T-cell (primary cell): ENCODE measurements around the gene UPK3A. TPM values are rescaled to one million over a fixed set of nuclear protein-coding genes. Genes with fewer than 3 reads are reported as not detected.

Experiments
- ATAC-seq, 4 experiments: fragments of 200-7000 bp in 3 of 4; fragments of 150-1000 bp in 1 of 4; cut with Tn5 transposase; replicated peaks in 1 of 4; 1 replicate in 3 of 4; 2 replicates in 1 of 4; pipeline ENCODE4 v1.10.0; 2021; ENCODE audit warnings: moderate library complexity in 3 of 4, mild to moderate bottlenecking in 2 of 4, moderate number of reproducible peaks in 1 of 4
- CTCF ChIA-PET, 2 donors: fragments of 300-600 bp; sonication (Branson Sonifier 250); formaldehyde crosslinking; loops; one replicate each; lab custom pipeline; 2022; ENCODE audit warnings: antibody characterized with exemption in 2 of 2; lab: Charles Lee
- POLR2A ChIA-PET, 2 donors: fragments of 300-600 bp; sonication (Branson Sonifier 250); formaldehyde crosslinking; loops; one replicate each; lab custom pipeline; 2022; ENCODE audit warnings: antibody characterized with exemption in 2 of 2; lab: Charles Lee
- DNase-seq, 35 experiments: peaks; one replicate each; pipeline versions ENCODE4 v3.0.0 to v3.0.0-alpha.2; 2013 to 2023
- H3K27ac ChIP-seq: one replicate; pipeline ENCODE4 v1.5.1; 2013; ENCODE audit warnings: low read length
- H3K27me3 ChIP-seq, 2 experiments: replicated peaks in 1 of 2; 1 replicate in 1 of 2; 2 replicates in 1 of 2; pipeline versions ENCODE4 v1.6.1 to v1.7.0; 2013; ENCODE audit warnings: low read length in 1 of 2, mixed read lengths in 1 of 2; ENCODE audit not compliant: control insufficient read depth in 2 of 2, insufficient read depth in 2 of 2; ENCODE audit errors: extremely low read depth in 1 of 2
- H3K36me3 ChIP-seq, 2 donors: 1 replicate in 1 of 2; 2 replicates in 1 of 2; pipeline versions ENCODE4 v1.6.1 to v1.7.0; 2013; ENCODE audit warnings: low read length in 1 of 2; ENCODE audit not compliant: control insufficient read depth in 2 of 2, insufficient read depth in 1 of 2; ENCODE audit errors: extremely low read depth in 1 of 2
- H3K4me1 ChIP-seq, 2 experiments: 1 replicate in 1 of 2; 2 replicates in 1 of 2; pipeline versions ENCODE4 v1.6.1 to v1.7.0; 2013; ENCODE audit warnings: low read length in 2 of 2, mixed read lengths in 1 of 2; ENCODE audit not compliant: insufficient read depth in 2 of 2, control insufficient read depth in 1 of 2; ENCODE audit errors: extremely low read depth in 1 of 2
- H3K4me3 ChIP-seq, 2 donors: 1 replicate in 1 of 2; 2 replicates in 1 of 2; pipeline versions ENCODE4 v1.5.1 to v1.7.0; 2013; ENCODE audit warnings: mild to moderate bottlenecking in 2 of 2, low read length in 1 of 2, moderate library complexity in 1 of 2; ENCODE audit not compliant: control insufficient read depth in 1 of 2; ENCODE audit errors: extremely low read depth in 1 of 2
- H3K9me3 ChIP-seq: 2 replicates; pipeline ENCODE4 v1.7.0; 2013
- H3K27ac Mint-ChIP-seq, 2 donors: one replicate each; pipeline ENCODE4 v1.8.0; 2020 to 2021; ENCODE audit warnings: mild to moderate bottlenecking in 2 of 2, mixed read lengths in 2 of 2
- H3K27me3 Mint-ChIP-seq, 2 donors: one replicate each; pipeline ENCODE4 v1.8.0; 2021 to 2022; ENCODE audit warnings: mixed read lengths in 2 of 2
- H3K36me3 Mint-ChIP-seq: one replicate; pipeline ENCODE4 v1.8.0; 2021; ENCODE audit warnings: mixed read lengths
- H3K4me1 Mint-ChIP-seq, 3 donors: one replicate each; pipeline ENCODE4 v1.8.0; 2020 to 2022; ENCODE audit warnings: mixed read lengths in 3 of 3, mild to moderate bottlenecking in 1 of 3
- H3K4me3 Mint-ChIP-seq, 3 donors: one replicate each; pipeline ENCODE4 v1.8.0; 2020 to 2022; ENCODE audit warnings: mild to moderate bottlenecking in 3 of 3, mixed read lengths in 3 of 3, moderate library complexity in 3 of 3
- H3K9me3 Mint-ChIP-seq, 3 donors: one replicate each; pipeline ENCODE4 v1.8.0; 2020 to 2022; ENCODE audit warnings: mixed read lengths in 3 of 3
- WGBS: methylation state at CpG from one replicate; pipeline ENCODE4 v1.1.5; 2013; ENCODE audit warnings: missing lambda C conversion rate; ENCODE audit not compliant: insufficient coverage; 5-methylcytosine and 5-hydroxymethylcytosine counted together
- total RNA-seq, 35 experiments: library from RNA in 6 of 35; stranded (reverse) in 6 of 35; fragments of 120-200 nt in 1 of 35; gene quantifications; one replicate each; pipeline versions ENCODE4 v1.2.1 to v1.2.4 and lab custom pipeline; 2013 to 2026

The UPK3A gene
- total RNA-seq, 5 donors from 2014 or later (not counting 1 experiment from before 2014, with no cell fraction given): not detected

GRCh38 chr22:45246060-45246985 is 38.4 kb upstream of the UPK3A start:
- H3K4me3 ChIP-seq: no peak overlapping the region
- peaks cover 0 to 32% of the 10 kb centered on the region in 2 experiments for H3K4me1 ChIP-seq
- 93% methylated on average over 11 of the region's 13 CpGs for WGBS
- ChIA-PET POLR2A (no interaction called here), CTCF (interaction anchor here (0.6 to 0.8 kb wide), 4 partner anchors 21 to 723 kb away, joined by 3 to 12 read pairs (median 4); no protein-coding TSS in a partner anchor)
- ATAC-seq: peak in 2 of 4 experiments; percentile 20 to 29
- H3K4me3 Mint-ChIP-seq: peak overlapping the region in 1 of 3 donors; percentile 35
- H3K9me3 ChIP-seq: no peaks in the 10 kb centered on the region
- no peaks in the 10 kb centered on the region for H3K27me3 ChIP-seq
- H3K27ac ChIP-seq: peak overlapping the region; percentile 47
- no peaks in the 10 kb centered on the region for H3K36me3 Mint-ChIP-seq
- H3K27me3 Mint-ChIP-seq: no peaks in the 10 kb centered on the region
- H3K9me3 Mint-ChIP-seq: no peaks in the 10 kb centered on the region
- no peak for DNase-seq
- no peaks in the 10 kb centered on the region for H3K36me3 ChIP-seq
- peak overlapping the region; percentile 87 to 91 for H3K27ac Mint-ChIP-seq
- H3K4me1 Mint-ChIP-seq: peaks cover 18 to 38% (median 21%) of the 10 kb centered on the region in 3 donors

- H3K4me1 Mint-ChIP-seq: peaks cover 9 to 34% (median 16%) of the 10 kb centered on the region in 3 donors
- H3K27ac ChIP-seq: no peak overlapping the region
- H3K27me3 ChIP-seq: no peaks in the 10 kb centered on the region
- no peaks in the 10 kb centered on the region for H3K36me3 Mint-ChIP-seq
- H3K36me3 ChIP-seq: no peaks in the 10 kb centered on the region
- peaks cover 0 to 34% of the 10 kb centered on the region in 2 experiments for H3K4me1 ChIP-seq
- ChIA-PET CTCF (interaction anchor here in 1 of 2 donors (0.6 kb wide), 1 partner anchor 17 kb away, joined by 3 read pairs; no protein-coding TSS in a partner anchor), POLR2A (no interaction called here)
- ATAC-seq (peak in 1 of 4 experiments; percentile 34), DNase-seq (peak in 1 of 35 experiments; percentile 24)
- peak overlapping the region; percentile 48 to 65 for H3K27ac Mint-ChIP-seq
- H3K9me3 ChIP-seq: no peaks in the 10 kb centered on the region
- H3K9me3 Mint-ChIP-seq: no peaks in the 10 kb centered on the region
- peak overlapping the region in 1 of 3 donors; percentile 28 for H3K4me3 Mint-ChIP-seq
- no peak overlapping the region for H3K4me3 ChIP-seq
- no peaks in the 10 kb centered on the region for H3K27me3 Mint-ChIP-seq
- WGBS: 60% methylated on average over 1 of the region's 8 CpGs
These were observed 35.8 kb upstream of the UPK3A start for GRCh38 chr22:45248832-45249561.

GRCh38 chr22:45251825-45252224 is 32.9 kb upstream of the UPK3A start:
- ATAC-seq (peak in 1 of 4 experiments; percentile 35), DNase-seq (no peak)
- no peak overlapping the region for H3K4me3 ChIP-seq
- Mint-ChIP-seq H3K4me1 (peaks cover under 1 to 25% (median 11%) of the 10 kb centered on the region in 3 donors), H3K27ac (no peak overlapping the region), H3K9me3 (no peaks in the 10 kb centered on the region), H3K4me3 (no peak overlapping the region), H3K27me3 (no peaks in the 10 kb centered on the region), H3K36me3 (no peaks in the 10 kb centered on the region)
- no peak overlapping the region for H3K27ac ChIP-seq
- ChIA-PET POLR2A (no interaction called here), CTCF (no interaction called here)
- H3K4me1 ChIP-seq: peaks cover 0 to 45% of the 10 kb centered on the region in 2 experiments
- no peaks in the 10 kb centered on the region for H3K27me3 ChIP-seq
- no peaks in the 10 kb centered on the region for H3K9me3 ChIP-seq
- no peaks in the 10 kb centered on the region for H3K36me3 ChIP-seq
- WGBS: 62% methylated on average over 6 of the region's 8 CpGs

GRCh38 chr22:45253039-45253641 is 31.6 kb upstream of the UPK3A start:
- ATAC-seq (no peak), DNase-seq (no peak)
- H3K36me3 ChIP-seq: no peaks in the 10 kb centered on the region
- H3K27ac ChIP-seq: no peak overlapping the region
- peaks cover 0 to 18% (median 10%) of the 10 kb centered on the region in 3 donors for H3K4me1 Mint-ChIP-seq
- H3K4me1 ChIP-seq: peaks cover 0 to 37% of the 10 kb centered on the region in 2 experiments
- ChIA-PET POLR2A (interaction anchor here in 1 of 2 donors (0.6 kb wide), 1 partner anchor 207 kb away, joined by 5 read pairs; no protein-coding TSS in a partner anchor), CTCF (interaction anchor here in 1 of 2 donors (0.6 kb wide), 1 partner anchor 149 kb away, joined by 3 read pairs; no protein-coding TSS in a partner anchor)
- H3K36me3 Mint-ChIP-seq: no peaks in the 10 kb centered on the region
- no peaks in the 10 kb centered on the region for H3K27me3 Mint-ChIP-seq
- H3K4me3 Mint-ChIP-seq: no peak overlapping the region
- no peak overlapping the region for H3K27ac Mint-ChIP-seq
- H3K9me3 ChIP-seq: no peaks in the 10 kb centered on the region
- WGBS: 95% methylated on average over 6 of the region's 10 CpGs
- peaks cover 0 to 2% (median 0%) of the 10 kb centered on the region in 3 donors for H3K9me3 Mint-ChIP-seq
- no peak overlapping the region for H3K4me3 ChIP-seq
- H3K27me3 ChIP-seq: no peaks in the 10 kb centered on the region

GRCh38 chr22:45254388-45254787 is 30.4 kb upstream of the UPK3A start:
- ChIA-PET CTCF (no interaction called here), POLR2A (no interaction called here)
- WGBS: 40% methylated on average over 2 of the region's 7 CpGs
- H3K27ac ChIP-seq: peak overlapping the region; percentile 59
- ATAC-seq (peak in 1 of 4 experiments; percentile 13), DNase-seq (no peak)
- peaks cover 0 to 8% (median 4%) of the 10 kb centered on the region in 3 donors for H3K4me1 Mint-ChIP-seq
- H3K27me3 ChIP-seq: no peaks in the 10 kb centered on the region
- peak overlapping the region; percentile 78 to 85 for H3K27ac Mint-ChIP-seq
- H3K4me3 Mint-ChIP-seq: no peak overlapping the region
- H3K27me3 Mint-ChIP-seq: no peaks in the 10 kb centered on the region
- H3K9me3 Mint-ChIP-seq: peaks cover 0 to 2% (median 0%) of the 10 kb centered on the region in 3 donors
- H3K9me3 ChIP-seq: no peaks in the 10 kb centered on the region
- H3K4me3 ChIP-seq: no peak overlapping the region
- no peaks in the 10 kb centered on the region for H3K36me3 ChIP-seq
- H3K36me3 Mint-ChIP-seq: no peaks in the 10 kb centered on the region
- H3K4me1 ChIP-seq: peaks cover 0 to 30% of the 10 kb centered on the region in 2 experiments
